ENCODE results near the gene LGALS12.

Gene LGALS12

GRCh38 chr11:63511048-63511748, 5.3 kb downstream of the LGALS12 start:
- Histone ChIP-seq H3K79me2 (no peaks in the 10 kb centered on the region), H3K4me3 (ENCODE audit: low read depth, low read length) (no peak overlapping the region), H3K4me1 (no peaks in the 10 kb centered on the region), H2AFZ (no peak overlapping the region), H3K27me3 (ENCODE audit: control insufficient read depth, insufficient read depth, low read length) (no peaks in the 10 kb centered on the region), H3K9ac (no peak overlapping the region), H3K36me3 (ENCODE audit: control insufficient read depth, insufficient read depth, low read length) (no peaks in the 10 kb centered on the region), H3K27ac (no peak overlapping the region), H3K9me3 (ENCODE audit: control insufficient read depth, low read length) (no peaks in the 10 kb centered on the region), H3K4me2 (ENCODE audit: low read length) (no peak overlapping the region)
- TF ChIP-seq CTCF (IDR thresholded peaks at IDR 0.05), result no peak

DNA sequence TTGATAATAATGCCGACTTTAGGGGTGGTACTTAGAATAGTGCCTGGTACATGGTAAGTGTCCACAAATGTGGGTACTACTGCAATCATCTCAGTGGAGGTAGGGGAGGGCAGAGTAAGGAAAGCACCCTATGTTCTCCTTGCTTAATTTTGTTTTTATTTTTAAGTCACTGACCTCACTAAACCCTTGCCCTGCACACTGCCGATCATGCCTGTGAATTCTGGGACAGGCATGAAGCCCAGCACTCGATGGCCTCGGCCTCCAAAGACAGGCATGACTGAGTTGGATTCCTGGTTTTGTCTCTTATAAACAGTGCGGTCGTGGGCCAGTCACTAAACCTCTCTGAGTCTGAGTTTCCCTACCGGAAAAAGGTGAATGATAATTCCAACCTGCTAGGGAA, 6.9 kb downstream of the LGALS12 start:
- Histone ChIP-seq H3K9me3 (ENCODE audit: control insufficient read depth, low read length) (no peaks in the 10 kb centered on the region), H3K79me2 (no peaks in the 10 kb centered on the region), H3K36me3 (ENCODE audit: control insufficient read depth, insufficient read depth, low read length) (no peaks in the 10 kb centered on the region), H2AFZ (no peak overlapping the region), H3K9ac (no peak overlapping the region), H3K4me3 (ENCODE audit: low read depth, low read length) (no peak overlapping the region), H3K4me1 (no peaks in the 10 kb centered on the region), H3K27me3 (ENCODE audit: control insufficient read depth, insufficient read depth, low read length) (no peaks in the 10 kb centered on the region), H3K27ac (no peak overlapping the region), H3K4me2 (ENCODE audit: low read length) (no peak overlapping the region)
- no peak for TF ChIP-seq CTCF (IDR thresholded peaks at IDR 0.05)

DNA sequence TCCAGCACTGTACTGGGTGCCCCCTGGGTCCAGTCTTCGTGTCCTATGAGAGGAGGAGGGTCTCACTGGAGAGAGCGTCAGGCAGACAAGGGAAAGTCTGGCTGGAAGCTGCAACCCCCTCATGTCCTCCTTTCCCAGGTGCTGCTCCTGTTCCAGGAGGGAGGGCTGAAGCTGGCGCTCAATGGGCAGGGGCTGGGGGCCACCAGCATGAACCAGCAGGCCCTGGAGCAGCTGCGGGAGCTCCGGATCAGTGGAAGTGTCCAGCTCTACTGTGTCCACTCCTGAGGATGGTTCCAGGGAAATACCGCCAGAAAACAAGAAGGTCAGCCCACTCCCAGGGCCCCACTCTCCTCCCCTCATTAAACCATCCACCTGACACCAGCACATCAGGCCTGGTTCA, 10.2 kb downstream of the LGALS12 start:
- no peak overlapping the region for H3K4me3 ChIP-seq (ENCODE audit: low read depth, low read length)
- H2AFZ ChIP-seq, result no peak overlapping the region
- no peak overlapping the region for H3K9ac ChIP-seq
- H3K4me2 ChIP-seq (ENCODE audit: low read length), result no peak overlapping the region
- no peaks in the 10 kb centered on the region for H3K36me3 ChIP-seq (ENCODE audit: control insufficient read depth, insufficient read depth, low read length)
- no peak overlapping the region for H3K27ac ChIP-seq
- no peaks in the 10 kb centered on the region for H3K9me3 ChIP-seq (ENCODE audit: control insufficient read depth, low read length)
- TF ChIP-seq CTCF (IDR thresholded peaks at IDR 0.05), result no peak
- no peaks in the 10 kb centered on the region for H3K4me1 ChIP-seq
- H3K27me3 ChIP-seq (ENCODE audit: control insufficient read depth, insufficient read depth, low read length), result no peaks in the 10 kb centered on the region
- H3K79me2 ChIP-seq, result no peaks in the 10 kb centered on the region

DNA sequence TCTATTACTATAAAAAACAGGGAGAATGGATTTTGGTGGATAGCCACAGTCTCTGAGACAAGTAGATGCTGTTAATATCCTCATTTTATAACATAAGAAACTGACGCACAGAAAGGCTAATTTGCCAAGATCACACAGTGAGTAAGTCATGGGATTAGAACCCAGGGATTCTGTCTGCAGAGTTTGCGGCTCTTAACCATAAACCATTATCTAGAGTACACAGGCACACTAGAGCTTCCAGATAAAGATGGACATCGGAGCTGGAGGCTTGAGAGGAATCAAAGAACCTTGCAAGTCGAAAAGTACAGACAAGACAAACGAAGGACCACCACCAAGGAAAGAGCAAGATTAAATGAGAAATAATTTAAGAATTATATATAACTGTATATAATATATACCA, 11.3 kb downstream of the LGALS12 start:
- H3K4me1 ChIP-seq, result no peaks in the 10 kb centered on the region
- H3K79me2 ChIP-seq, result no peaks in the 10 kb centered on the region
- TF ChIP-seq CTCF (IDR thresholded peaks at IDR 0.05), result no peak
- no peak overlapping the region for H3K4me3 ChIP-seq (ENCODE audit: low read depth, low read length)
- H3K4me2 ChIP-seq (ENCODE audit: low read length), result no peak overlapping the region
- H3K9me3 ChIP-seq (ENCODE audit: control insufficient read depth, low read length), result no peaks in the 10 kb centered on the region
- no peak overlapping the region for H2AFZ ChIP-seq
- H3K36me3 ChIP-seq (ENCODE audit: control insufficient read depth, insufficient read depth, low read length), result no peaks in the 10 kb centered on the region
- H3K27ac ChIP-seq, result no peak overlapping the region
- no peak overlapping the region for H3K9ac ChIP-seq
- no peaks in the 10 kb centered on the region for H3K27me3 ChIP-seq (ENCODE audit: control insufficient read depth, insufficient read depth, low read length)

- Histone ChIP-seq H3K4me1 (no peaks in the 10 kb centered on the region), H3K27ac (no peak overlapping the region), H3K9me3 (ENCODE audit: control insufficient read depth, low read length) (no peaks in the 10 kb centered on the region), H3K27me3 (ENCODE audit: control insufficient read depth, insufficient read depth, low read length) (no peaks in the 10 kb centered on the region), H3K36me3 (ENCODE audit: control insufficient read depth, insufficient read depth, low read length) (no peaks in the 10 kb centered on the region), H3K79me2 (no peaks in the 10 kb centered on the region), H3K4me3 (ENCODE audit: low read depth, low read length) (no peak overlapping the region), H3K9ac (no peak overlapping the region), H3K4me2 (ENCODE audit: low read length) (no peak overlapping the region), H2AFZ (no peak overlapping the region)
- no peak for TF ChIP-seq CTCF (IDR thresholded peaks at IDR 0.05)
Observed at GRCh38 chr11:63518548-63518947, 12.7 kb downstream of the LGALS12 start.

Measured in parathyroid adenoma (tissue), 2 donors.